Calu3 (cell line): ENCODE results near the gene SPTBN4. TPM values are rescaled to one million over a fixed set of nuclear protein-coding genes. Genes with fewer than 3 reads are reported as not detected.

ENCODE experiments used
- BruUV-seq: library from RNA; stranded (reverse); fragments of 400-500 nt; replicated peaks from 2 replicates; lab custom pipeline; 2021; lab: Mats Ljungman, UMichigan
- CTCF ChIA-PET: fragments of 300-600 bp; sonication (Branson Sonifier 250); formaldehyde crosslinking; loops from one replicate; lab custom pipeline; 2022; ENCODE audit warnings: antibody characterized with exemption; lab: Charles Lee
- DNase-seq: peaks from one replicate; pipeline ENCODE4 v3.0.0; 2022
- H3K27ac Mint-ChIP-seq: one replicate; pipeline ENCODE4 v1.8.0; 2022; ENCODE audit warnings: mixed read lengths; ENCODE audit not compliant: unreplicated experiment
- H3K27me3 Mint-ChIP-seq: one replicate; pipeline ENCODE4 v1.8.0; 2022; ENCODE audit warnings: mixed read lengths; ENCODE audit not compliant: unreplicated experiment
- H3K36me3 Mint-ChIP-seq: one replicate; pipeline ENCODE4 v1.8.0; 2022; ENCODE audit warnings: mild to moderate bottlenecking, moderate library complexity, mixed read lengths; ENCODE audit not compliant: insufficient read depth, unreplicated experiment
- H3K4me1 Mint-ChIP-seq: one replicate; pipeline ENCODE4 v1.8.0; 2022; ENCODE audit warnings: mild to moderate bottlenecking, low read depth, mixed read lengths; ENCODE audit not compliant: unreplicated experiment
- H3K4me3 Mint-ChIP-seq: one replicate; pipeline ENCODE4 v1.8.0; 2022; ENCODE audit warnings: mild to moderate bottlenecking, low read depth, moderate library complexity, mixed read lengths; ENCODE audit not compliant: unreplicated experiment
- H3K9me3 Mint-ChIP-seq: one replicate; pipeline ENCODE4 v1.8.0; 2022; ENCODE audit warnings: low read depth, mixed read lengths; ENCODE audit not compliant: unreplicated experiment
- CTCF ChIP-seq: fragments of 200-600 bp; IDR thresholded peaks from one replicate; pipeline ENCODE4 v1.8.0; 2022; ENCODE audit warnings: antibody characterized with exemption; ENCODE audit not compliant: unreplicated experiment
- intact Hi-C: fragments of 100-400 bp; cut with micrococcal nuclease; formaldehyde crosslinking; loops from one replicate; pipeline ENCODE4 v1.10.0; 2022; ENCODE audit not compliant: unreplicated experiment
- total RNA-seq: library from RNA; stranded (reverse); gene quantifications from 2 replicates; pipeline ENCODE4 v1.2.3, GENCODE V29; 2022

The SPTBN4 gene
- total RNA-seq, 1 experiment from 2014 or later, result 0.80 TPM

- no TSS peak for BruUV-seq
- peak; percentile 95 for DNase-seq
- Mint-ChIP-seq H3K27ac (no peak overlapping the region), H3K27me3 (peaks cover 67% of the 10 kb centered on the region), H3K9me3 (no peaks in the 10 kb centered on the region), H3K36me3 (peaks cover 38% of the 10 kb centered on the region), H3K4me1 (peaks cover 60% of the 10 kb centered on the region), H3K4me3 (no peak overlapping the region)
- CTCF ChIA-PET, result interaction anchor here (0.8 to 1.8 kb wide), 4 partner anchors 49 to 293 kb away, joined by 3 to 6 read pairs (median 4); no protein-coding TSS in a partner anchor
- TF ChIP-seq CTCF, result peak; percentile 97
- intact Hi-C loops, result loop anchor here (5.0 to 10.0 kb wide), 2 partner anchors 51 to 134 kb away; partner anchors contain the start of genes BLVRB and SPTBN4
These were observed 131.5 kb downstream of the SPTBN4 start for GRCh38 chr19:40598121-40598917.

- peaks cover 44% of the 10 kb centered on the region for H3K36me3 Mint-ChIP-seq
- H3K4me1 Mint-ChIP-seq, result peaks cover 66% of the 10 kb centered on the region
- peaks cover 67% of the 10 kb centered on the region for H3K27me3 Mint-ChIP-seq
- BruUV-seq, result no TSS peak
- intact Hi-C loops, result loop anchor here (5.0 to 10.0 kb wide), 2 partner anchors 52 to 134 kb away; partner anchors contain the start of genes BLVRB and SPTBN4
- CTCF ChIA-PET, result interaction anchor here (0.8 to 1.8 kb wide), 4 partner anchors 50 to 294 kb away, joined by 3 to 6 read pairs (median 4); no protein-coding TSS in a partner anchor
- TF ChIP-seq CTCF, result no peak
- H3K27ac Mint-ChIP-seq, result no peak overlapping the region
- DNase-seq, result no peak
- H3K9me3 Mint-ChIP-seq, result no peaks in the 10 kb centered on the region
- no peak overlapping the region for H3K4me3 Mint-ChIP-seq
These were observed 132.1 kb downstream of the SPTBN4 start for GRCh38 chr19:40598918-40599307.

- CTCF ChIA-PET, result interaction anchor here (0.6 to 1.8 kb wide), 2 partner anchors 294 to 391 kb away, joined by 3 to 6 read pairs; no protein-coding TSS in a partner anchor
- Mint-ChIP-seq H3K36me3 (peaks cover 44% of the 10 kb centered on the region), H3K9me3 (no peaks in the 10 kb centered on the region), H3K27ac (no peak overlapping the region), H3K27me3 (peaks cover 67% of the 10 kb centered on the region), H3K4me3 (no peak overlapping the region), H3K4me1 (peaks cover 67% of the 10 kb centered on the region)
- no TSS peak for BruUV-seq
- DNase-seq, result no peak
- no peak for TF ChIP-seq CTCF
- intact Hi-C loops, result loop anchor here (5.0 to 10.0 kb wide), 2 partner anchors 52 to 135 kb away; partner anchors contain the start of genes BLVRB and SPTBN4
These were observed 132.6 kb downstream of the SPTBN4 start for GRCh38 chr19:40599331-40599901.

GRCh38 chr19:40599902-40600569 is 133.2 kb downstream of the SPTBN4 start:
- intact Hi-C loops, result loop anchor here (5.0 to 10.0 kb wide), 2 partner anchors 53 to 135 kb away; partner anchors contain the start of genes BLVRB and SPTBN4
- CTCF ChIA-PET, result interaction anchor here (0.6 to 1.8 kb wide), 3 partner anchors 34 to 390 kb away, joined by 3 to 6 read pairs (median 3); no protein-coding TSS in a partner anchor
- Mint-ChIP-seq H3K36me3 (peaks cover 44% of the 10 kb centered on the region), H3K27me3 (peaks cover 67% of the 10 kb centered on the region), H3K4me1 (peaks cover 67% of the 10 kb centered on the region), H3K27ac (no peak overlapping the region), H3K4me3 (no peak overlapping the region), H3K9me3 (no peaks in the 10 kb centered on the region)
- BruUV-seq, result no TSS peak
- no peak for TF ChIP-seq CTCF
- no peak for DNase-seq
